Measurements from ENCODE around the gene CLEC7A.

CLEC7A gene

GRCh38 chr12:10122689-10123088 lies 7.3 kb downstream of the CLEC7A start:
- H3K27me3 ChIP-seq (ENCODE audit: control insufficient read depth, insufficient read depth, low read length): no peaks in the 10 kb centered on the region
- no peak overlapping the region for H3K4me3 ChIP-seq (ENCODE audit: low read depth, low read length)
- no peaks in the 10 kb centered on the region for H3K36me3 ChIP-seq (ENCODE audit: control insufficient read depth, insufficient read depth, low read length)
- no peak overlapping the region for H3K9ac ChIP-seq
- H3K4me1 ChIP-seq: no peaks in the 10 kb centered on the region
- no peak overlapping the region for H2AFZ ChIP-seq
- H3K79me2 ChIP-seq: no peaks in the 10 kb centered on the region
- H3K9me3 ChIP-seq (ENCODE audit: control insufficient read depth, low read length): no peaks in the 10 kb centered on the region
- no peak for TF ChIP-seq CTCF (IDR thresholded peaks at IDR 0.05)
- H3K4me2 ChIP-seq (ENCODE audit: low read length): no peak overlapping the region
- no peak overlapping the region for H3K27ac ChIP-seq

- Histone ChIP-seq H3K9me3 (ENCODE audit: control insufficient read depth, low read length) (no peaks in the 10 kb centered on the region), H3K79me2 (no peaks in the 10 kb centered on the region), H3K36me3 (ENCODE audit: control insufficient read depth, insufficient read depth, low read length) (no peaks in the 10 kb centered on the region), H3K9ac (no peak overlapping the region), H2AFZ (no peak overlapping the region), H3K4me1 (no peaks in the 10 kb centered on the region), H3K27ac (no peak overlapping the region), H3K4me3 (ENCODE audit: low read depth, low read length) (no peak overlapping the region), H3K4me2 (ENCODE audit: low read length) (no peak overlapping the region), H3K27me3 (ENCODE audit: control insufficient read depth, insufficient read depth, low read length) (no peaks in the 10 kb centered on the region)
- no peak for TF ChIP-seq CTCF (IDR thresholded peaks at IDR 0.05)
These were observed 8.7 kb downstream of the CLEC7A start for GRCh38 chr12:10121278-10121677.

GRCh38 chr12:10119066-10119465 lies 10.9 kb downstream of the CLEC7A start:
- no peaks in the 10 kb centered on the region for H3K27me3 ChIP-seq (ENCODE audit: control insufficient read depth, insufficient read depth, low read length)
- H2AFZ ChIP-seq: no peak overlapping the region
- TF ChIP-seq CTCF (IDR thresholded peaks at IDR 0.05): no peak
- H3K36me3 ChIP-seq (ENCODE audit: control insufficient read depth, insufficient read depth, low read length): no peaks in the 10 kb centered on the region
- no peak overlapping the region for H3K9ac ChIP-seq
- no peaks in the 10 kb centered on the region for H3K9me3 ChIP-seq (ENCODE audit: control insufficient read depth, low read length)
- no peaks in the 10 kb centered on the region for H3K4me1 ChIP-seq
- no peaks in the 10 kb centered on the region for H3K79me2 ChIP-seq
- no peak overlapping the region for H3K4me2 ChIP-seq (ENCODE audit: low read length)
- no peak overlapping the region for H3K4me3 ChIP-seq (ENCODE audit: low read depth, low read length)
- no peak overlapping the region for H3K27ac ChIP-seq

GRCh38 chr12:10115890-10116289 lies 14.1 kb downstream of the CLEC7A start:
- Histone ChIP-seq H2AFZ (no peak overlapping the region), H3K4me3 (ENCODE audit: low read depth, low read length) (no peak overlapping the region), H3K36me3 (ENCODE audit: control insufficient read depth, insufficient read depth, low read length) (no peaks in the 10 kb centered on the region), H3K4me1 (no peaks in the 10 kb centered on the region), H3K4me2 (ENCODE audit: low read length) (no peak overlapping the region), H3K9ac (no peak overlapping the region), H3K9me3 (ENCODE audit: control insufficient read depth, low read length) (no peaks in the 10 kb centered on the region), H3K79me2 (no peaks in the 10 kb centered on the region), H3K27me3 (ENCODE audit: control insufficient read depth, insufficient read depth, low read length) (no peaks in the 10 kb centered on the region), H3K27ac (no peak overlapping the region)
- TF ChIP-seq CTCF (IDR thresholded peaks at IDR 0.05): no peak

- H2AFZ ChIP-seq: no peak overlapping the region
- no peaks in the 10 kb centered on the region for H3K36me3 ChIP-seq (ENCODE audit: control insufficient read depth, insufficient read depth, low read length)
- no peak overlapping the region for H3K9ac ChIP-seq
- no peak for TF ChIP-seq CTCF (IDR thresholded peaks at IDR 0.05)
- H3K4me3 ChIP-seq (ENCODE audit: low read depth, low read length): no peak overlapping the region
- H3K27me3 ChIP-seq (ENCODE audit: control insufficient read depth, insufficient read depth, low read length): no peaks in the 10 kb centered on the region
- H3K27ac ChIP-seq: no peak overlapping the region
- no peaks in the 10 kb centered on the region for H3K4me1 ChIP-seq
- no peak overlapping the region for H3K4me2 ChIP-seq (ENCODE audit: low read length)
- no peaks in the 10 kb centered on the region for H3K9me3 ChIP-seq (ENCODE audit: control insufficient read depth, low read length)
- H3K79me2 ChIP-seq: no peaks in the 10 kb centered on the region
These were observed 14.7 kb downstream of the CLEC7A start for GRCh38 chr12:10115311-10115710.
